HepG2 (cell line): ENCODE data around the gene CBY1. TPM values are rescaled to one million over a fixed set of nuclear protein-coding genes. Genes with fewer than 3 reads are reported as not detected.

Experiments
- ATAC-seq: fragments of 200-7000 bp; cut with Tn5 transposase; 3 replicates; pipeline ENCODE4 v1.9.1; 2020; ENCODE audit warnings: mild to moderate bottlenecking, moderate library complexity
- BruUV-seq: library from RNA; stranded (reverse); fragments of 400-500 nt; replicated peaks from 2 replicates; lab custom pipeline; 2021; lab: Mats Ljungman, UMichigan
- CTCF ChIA-PET: fragments of 300-600 bp; formaldehyde crosslinking; extraction: SDS; loops from one replicate; lab custom pipeline; 2021; ENCODE audit warnings: low total read pairs, inconsistent platforms, low intra/inter-chr PET ratio; lab: Yijun Ruan, JAX
- POLR2A ChIA-PET: fragments of 350-600 bp; sonication (Branson Sonifier 250); formaldehyde crosslinking; loops from one replicate; lab custom pipeline; 2020; ENCODE audit warnings: antibody characterized with exemption, inconsistent platforms; lab: Yijun Ruan, JAX
- DNase-seq: peaks from one replicate; pipeline ENCODE4 v3.0.0-alpha.2; 2015; ENCODE audit warnings: low spot score
- FAIRE-seq: peaks from 3 replicates; lab custom pipeline; 2011; peaks lifted over from hg19 to GRCh38; lab: Jason Lieb, UNC
- H2AFZ ChIP-seq: one replicate; pipeline ENCODE4 v1.6.1; 2011; ENCODE audit warnings: low read length, inconsistent platforms
- H3K27ac ChIP-seq: fragments of 300-600 bp; 3 replicates; pipeline ENCODE4 v1.8.0; 2011; ENCODE audit warnings: mixed run types, mild to moderate bottlenecking, mixed read lengths, low read length, inconsistent platforms; ENCODE audit not compliant: insufficient read depth; ENCODE audit errors: extremely low read length
- H3K27me3 ChIP-seq, 2 experiments: fragments of 200-600 bp in 1 of 2; 2 replicates in 1 of 2; 3 replicates in 1 of 2; pipeline versions ENCODE4 v1.6.0 to v1.8.0; 2011; ENCODE audit warnings: low read length in 2 of 2, mild to moderate bottlenecking in 2 of 2, moderate library complexity in 2 of 2, inconsistent platforms in 1 of 2; ENCODE audit not compliant: insufficient read depth in 2 of 2, control insufficient read depth in 1 of 2
- H3K36me3 ChIP-seq, 2 experiments: fragments of 200-600 bp in 1 of 2; replicated peaks in 1 of 2; 2 replicates in 1 of 2; 3 replicates in 1 of 2; pipeline versions ENCODE4 v1.5.1 to v1.8.0; 2011; ENCODE audit warnings: low read length in 2 of 2, inconsistent platforms in 1 of 2; ENCODE audit not compliant: insufficient read depth in 2 of 2, control insufficient read depth in 1 of 2
- H3K4me1 ChIP-seq: 2 replicates; pipeline ENCODE4 v1.5.1; 2012; ENCODE audit warnings: low read length, inconsistent platforms; ENCODE audit not compliant: insufficient read depth
- H3K4me2 ChIP-seq: 2 replicates; pipeline ENCODE4 v1.6.0; 2011; ENCODE audit warnings: low read depth, low read length, inconsistent platforms
- H3K4me3 ChIP-seq, 3 experiments: fragments of 200-600 bp in 1 of 3; sonication (generic), shearing (Covaris generic) in 1 of 3; replicated peaks in 1 of 3; 2 replicates each; pipeline ENCODE4 v1.5.1; 2011 to 2016; ENCODE audit warnings: low read length in 3 of 3, inconsistent platforms in 2 of 3, low read depth in 2 of 3, mild to moderate bottlenecking in 2 of 3, control low read depth in 1 of 3, mixed read lengths in 1 of 3; ENCODE audit not compliant: insufficient read depth in 1 of 3
- H3K79me2 ChIP-seq: one replicate; pipeline ENCODE4 v1.6.1; 2011; ENCODE audit warnings: low read length, inconsistent platforms; ENCODE audit not compliant: insufficient read depth
- H3K9ac ChIP-seq: 2 replicates; pipeline ENCODE4 v1.6.0; 2011; ENCODE audit warnings: mild to moderate bottlenecking, low read depth, low read length, inconsistent platforms; ENCODE audit not compliant: insufficient read depth
- H3K9me3 ChIP-seq: 2 replicates; pipeline ENCODE4 v1.5.1; 2012; ENCODE audit warnings: mild to moderate bottlenecking, low read length
- H4K20me1 ChIP-seq: 2 replicates; pipeline ENCODE4 v1.6.0; 2011; ENCODE audit warnings: inconsistent platforms, mild to moderate bottlenecking, low read length, moderate library complexity; ENCODE audit not compliant: insufficient read depth
- ATF7 ChIP-seq, 2 experiments: fragments of 450-650 bp in 1 of 2; sonication (generic) in 1 of 2; formaldehyde crosslinking in 1 of 2; IDR thresholded peaks; 2 replicates each; pipeline versions ENCODE4 v1.4.0 to v1.6.1; 2016 to 2020; ENCODE audit warnings: antibody characterized with exemption in 1 of 2, mild to moderate bottlenecking in 1 of 2, missing genetic modification reagents in 1 of 2
- ERF ChIP-seq: IDR thresholded peaks from 2 replicates; pipeline ENCODE4 v1.6.1; 2018; ENCODE audit warnings: missing biosample characterization, missing genetic modification reagents
- FOXC1 ChIP-seq: sonication (generic); formaldehyde crosslinking; IDR thresholded peaks from 2 replicates; pipeline ENCODE4 v1.8.0; 2022; ENCODE audit warnings: mild to moderate bottlenecking, missing genetic modification reagents, borderline replicate concordance
- FOXM1 ChIP-seq: sonication (generic); formaldehyde crosslinking; IDR thresholded peaks from 2 replicates; pipeline ENCODE4 v1.5.0; 2020; ENCODE audit warnings: missing genetic modification reagents
- HDAC6 ChIP-seq: fragments of 200-600 bp; sonication (generic); IDR thresholded peaks from 2 replicates; pipeline ENCODE4 v1.7.0; 2017; ENCODE audit warnings: mild to moderate bottlenecking, antibody characterized with exemption, low read length, low read depth
- IRF2 ChIP-seq: IDR thresholded peaks from 2 replicates; pipeline ENCODE4 v1.6.1; 2018; ENCODE audit warnings: missing genetic modification reagents, missing compliant biosample characterization
- NAIF1 ChIP-seq: sonication (generic); formaldehyde crosslinking; IDR thresholded peaks from 2 replicates; pipeline ENCODE4 v1.5.0; 2020; ENCODE audit warnings: mild to moderate bottlenecking, missing genetic modification reagents, borderline replicate concordance
- PAF1 ChIP-seq: IDR thresholded peaks from 2 replicates; pipeline ENCODE4 v1.6.1; 2016; ENCODE audit warnings: missing genetic modification reagents, missing compliant biosample characterization
- SAP130 ChIP-seq: IDR thresholded peaks from 2 replicates; pipeline ENCODE4 v1.6.1; 2016; ENCODE audit warnings: low read depth
- SMARCC2 ChIP-seq: fragments of 450-650 bp; IDR thresholded peaks from 2 replicates; pipeline ENCODE4 v1.6.1; 2017; ENCODE audit warnings: antibody characterized with exemption, mild to moderate bottlenecking
- ZC3H4 ChIP-seq: sonication (generic); formaldehyde crosslinking; IDR thresholded peaks from 2 replicates; pipeline ENCODE4 v1.4.0; 2020; ENCODE audit warnings: missing genetic modification reagents, borderline replicate concordance
- ZFP36L1 ChIP-seq: sonication (generic); formaldehyde crosslinking; IDR thresholded peaks from 2 replicates; pipeline ENCODE4 v1.8.0; 2022; ENCODE audit warnings: mild to moderate bottlenecking, missing genetic modification reagents, moderate library complexity
- ZFP62 ChIP-seq: sonication (generic); formaldehyde crosslinking; IDR thresholded peaks from 2 replicates; pipeline ENCODE4 v1.4.0; 2020; ENCODE audit warnings: missing genetic modification reagents
- ZNF225 ChIP-seq: sonication (generic); formaldehyde crosslinking; IDR thresholded peaks from 2 replicates; pipeline ENCODE4 v1.4.0; 2020; ENCODE audit warnings: mild to moderate bottlenecking, missing genetic modification reagents
- ZNF317 ChIP-seq: sonication (generic); formaldehyde crosslinking; IDR thresholded peaks from 2 replicates; pipeline ENCODE4 v1.5.0; 2020; ENCODE audit warnings: mild to moderate bottlenecking, missing genetic modification reagents
- ZNF430 ChIP-seq: sonication (generic); formaldehyde crosslinking; IDR thresholded peaks from 2 replicates; pipeline ENCODE4 v1.9.0; 2021; ENCODE audit warnings: mild to moderate bottlenecking, missing genetic modification reagents
- ZNF672 ChIP-seq: sonication (generic); formaldehyde crosslinking; IDR thresholded peaks from 2 replicates; pipeline ENCODE4 v1.8.1; 2022; ENCODE audit warnings: missing genetic modification reagents
- ZSCAN25 ChIP-seq: sonication (generic); formaldehyde crosslinking; IDR thresholded peaks from 2 replicates; pipeline ENCODE4 v1.8.0; 2022; ENCODE audit warnings: mild to moderate bottlenecking, missing genetic modification reagents
- WGBS: methylation state at CpG from one replicate; pipeline ENCODE4 v1.1.6; 2017; ENCODE audit warnings: low lambda C conversion rate; 5-methylcytosine and 5-hydroxymethylcytosine counted together
- in situ Hi-C: cut with HindIII; loops from 2 replicates; pipeline ENCODE4 v1.10.0; 2017; ENCODE audit warnings: low pct_unique_long_range_greater_than_20kb; ENCODE audit not compliant: extremely low pct_ligation_motif_present
- intact Hi-C: fragments of 100-400 bp; cut with micrococcal nuclease; formaldehyde crosslinking; loops from one replicate; pipeline ENCODE4 v1.10.0; 2022; ENCODE audit not compliant: unreplicated experiment
- polyA plus RNA-seq, 8 experiments: library from polyadenylated mRNA; depleted of rRNA in 3 of 8; stranded (reverse) in 7 of 8; unstranded in 1 of 8; fragments of >200 nt; fragmentation: Illumina TruSeq in 4 of 8; extraction: Trizol in 4 of 8; gene quantifications; 2 replicates each; pipeline versions ENCODE4 v1.2.1 to v1.2.3, GENCODE V29; 2011 to 2016; ENCODE audit warnings: low read depth in 4 of 8, missing spikeins in 1 of 8, mixed read lengths in 1 of 8; ENCODE audit not compliant: insufficient read depth in 1 of 8
- total RNA-seq, 5 experiments: library from RNA; depleted of rRNA; stranded (reverse); fragments of >200 nt; fragmentation: Illumina TruSeq; extraction: Trizol; gene quantifications; 2 replicates each; pipeline ENCODE4 v1.2.3, GENCODE V29; 2016; ENCODE audit warnings: low read depth in 1 of 5
- TF ChIP-seq, protein P1 (sequence below): sonication (generic); formaldehyde crosslinking; IDR thresholded peaks from 2 replicates; pipeline ENCODE4 v1.5.0; 2020; ENCODE audit warnings: mild to moderate bottlenecking, missing genetic modification reagents

CBY1 gene
- total and polyA plus RNA-seq, 2 of the 13 experiments (the other 11 are each of a cell fraction or from before 2014, with no cell fraction given), result 19.7 to 20.3 TPM

DNA sequence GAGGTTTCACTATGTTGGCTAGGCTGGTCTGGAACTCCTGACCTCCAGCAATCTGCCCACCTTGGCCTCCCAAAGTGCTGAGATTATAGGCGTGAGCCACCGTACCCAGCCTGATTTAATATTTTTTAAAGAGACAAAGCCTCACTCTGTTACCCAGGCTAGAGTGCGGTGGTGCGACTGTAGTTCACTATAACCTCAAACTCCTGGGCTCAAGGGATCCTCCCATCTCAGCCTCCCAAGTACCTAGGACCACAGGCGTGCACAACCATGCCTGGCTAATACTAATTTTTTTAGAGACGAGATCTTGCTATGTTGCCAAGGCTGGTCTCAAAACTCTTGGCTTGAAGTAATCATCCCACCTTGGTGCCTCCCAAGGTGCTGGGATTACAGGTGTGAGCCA lies 62.8 kb downstream of the CBY1 start:
- CTCF ChIA-PET, result no interaction called here
- intact Hi-C loops, result no loop called here

More for the DNA sequence above, 62.8 kb downstream of the CBY1 start:
- BruUV-seq, result no TSS peak
- ATAC-seq (no peak), FAIRE-seq (no peak), DNase-seq (no peak)
- H3K79me2 ChIP-seq, result peaks cover 18% of the 10 kb centered on the region
- peaks cover 37 to 72% of the 10 kb centered on the region in 2 experiments for H3K36me3 ChIP-seq
- no peak overlapping the region for H3K9ac ChIP-seq
- no peak overlapping the region for H3K4me2 ChIP-seq
- WGBS, result 94% methylated on average over 6 of the region's 6 CpGs
- no peak overlapping the region for H2AFZ ChIP-seq
- H3K27me3 ChIP-seq, result no peaks in the 10 kb centered on the region
- in situ Hi-C loops, result no loop called here
- no peak overlapping the region for H3K4me3 ChIP-seq
- peaks cover 19% of the 10 kb centered on the region; the same call in 1 of the 2 replicates for H4K20me1 ChIP-seq
- no peaks in the 10 kb centered on the region for H3K4me1 ChIP-seq
- no peaks in the 10 kb centered on the region for H3K9me3 ChIP-seq
- no peak for TF ChIP-seq NAIF1 (CRISPR knock-in tag)
- TF ChIP-seq ZSCAN25 (CRISPR knock-in tag), result no peak
- TF ChIP-seq FOXM1, result no peak
- TF ChIP-seq FOXC1 (CRISPR knock-in tag), result no peak
- TF ChIP-seq ZNF225 (CRISPR knock-in tag), result no peak
- no peak for TF ChIP-seq ERF (CRISPR knock-in tag)
- TF ChIP-seq, protein P1, sequence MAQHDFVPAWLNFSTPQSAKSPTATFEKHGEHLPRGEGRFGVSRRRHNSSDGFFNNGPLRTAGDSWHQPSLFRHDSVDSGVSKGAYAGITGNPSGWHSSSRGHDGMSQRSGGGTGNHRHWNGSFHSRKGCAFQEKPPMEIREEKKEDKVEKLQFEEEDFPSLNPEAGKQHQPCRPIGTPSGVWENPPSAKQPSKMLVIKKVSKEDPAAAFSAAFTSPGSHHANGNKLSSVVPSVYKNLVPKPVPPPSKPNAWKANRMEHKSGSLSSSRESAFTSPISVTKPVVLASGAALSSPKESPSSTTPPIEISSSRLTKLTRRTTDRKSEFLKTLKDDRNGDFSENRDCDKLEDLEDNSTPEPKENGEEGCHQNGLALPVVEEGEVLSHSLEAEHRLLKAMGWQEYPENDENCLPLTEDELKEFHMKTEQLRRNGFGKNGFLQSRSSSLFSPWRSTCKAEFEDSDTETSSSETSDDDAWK (CRISPR knock-in tag), result no peak
- TF ChIP-seq HDAC6, result no peak
- TF ChIP-seq ATF7 (IDR thresholded peaks at IDR 0.05), result no peak
- no peak for TF ChIP-seq ATF7 (CRISPR knock-in tag; IDR thresholded peaks at IDR 0.05)
- no peak for TF ChIP-seq IRF2
- TF ChIP-seq ZNF317 (CRISPR knock-in tag), result no peak
- no peak for TF ChIP-seq PAF1 (CRISPR knock-in tag)
- TF ChIP-seq SMARCC2, result no peak
- TF ChIP-seq ZNF430 (CRISPR knock-in tag), result no peak
- TF ChIP-seq ZNF672 (CRISPR knock-in tag), result no peak
- no peak for TF ChIP-seq SAP130 (CRISPR knock-in tag)
- no peak for TF ChIP-seq ZFP62 (CRISPR knock-in tag)
- no peak for TF ChIP-seq ZC3H4
- TF ChIP-seq ZFP36L1 (CRISPR knock-in tag), result no peak
- POLR2A ChIA-PET, result interaction anchor here (1.9 kb wide), 1 partner anchor 12 kb away, joined by 6 read pairs; no protein-coding TSS in a partner anchor
- H3K27ac ChIP-seq, result no peak overlapping the region
